ENCODE data around the gene AP1S1.

AP1S1 gene

DNA sequence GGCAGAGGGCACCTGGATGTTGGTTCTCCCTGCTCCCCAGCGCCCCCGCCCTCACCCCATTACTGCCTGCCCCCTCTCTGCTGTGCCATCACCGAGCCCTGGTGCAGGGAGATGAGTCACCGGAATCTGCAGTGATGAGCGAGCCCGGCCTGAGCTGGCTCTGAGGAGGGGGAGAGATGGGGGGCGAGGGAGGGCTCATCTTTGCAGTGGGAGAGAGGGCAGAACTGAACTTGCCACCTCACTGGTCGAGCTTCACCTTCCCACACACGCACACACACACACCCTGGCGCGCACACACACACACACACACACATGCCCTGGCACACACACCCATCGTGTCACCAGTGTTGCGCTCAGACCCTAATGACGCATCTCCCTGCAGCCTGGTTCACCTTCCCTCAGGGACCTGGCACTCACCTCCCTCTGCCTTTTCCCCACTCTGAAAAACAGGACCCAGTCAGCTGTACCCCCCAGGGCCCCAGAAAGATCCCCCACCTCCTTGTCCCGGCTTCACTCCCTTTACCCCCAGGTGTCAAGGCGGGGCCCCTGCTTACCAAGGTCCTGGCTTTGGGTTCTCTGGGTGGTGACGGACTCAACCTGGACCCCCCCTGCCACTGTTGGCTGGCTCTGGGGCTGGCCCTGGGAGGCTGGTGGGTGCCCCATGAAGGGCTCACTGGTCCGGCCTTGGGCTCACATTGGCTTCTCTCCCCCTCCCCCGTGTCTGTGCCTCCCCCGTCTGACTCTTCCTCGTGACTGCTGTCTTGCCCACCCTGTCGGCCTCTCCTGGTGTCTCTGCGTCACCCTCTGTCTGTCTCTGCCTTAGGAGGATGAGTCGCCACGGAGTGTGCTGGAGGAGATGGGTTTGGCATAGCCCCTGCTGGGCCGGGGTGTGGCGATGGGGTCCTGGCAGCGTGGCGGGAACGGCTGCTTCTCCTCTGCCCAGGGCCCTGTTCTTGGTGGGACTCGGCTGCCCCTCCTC, 5.7 kb downstream of the AP1S1 start:
- no peak for DNase-seq (ENCODE audit: low read depth)

GRCh38 chr7:101160910-101161309, 6.6 kb downstream of the AP1S1 start:
- DNase-seq (ENCODE audit: low read depth) = no peak

- DNase-seq (ENCODE audit: low read depth) = no peak
Observed at GRCh38 chr7:101161692-101162471, 7.6 kb downstream of the AP1S1 start.

- DNase-seq (ENCODE audit: low read depth) = no peak
Observed at GRCh38 chr7:101162551-101163278, 8.4 kb downstream of the AP1S1 start.

GRCh38 chr7:101163279-101164070, 9.2 kb downstream of the AP1S1 start:
- no peak for DNase-seq (ENCODE audit: low read depth)

GRCh38 chr7:101164071-101164840, 10.0 kb downstream of the AP1S1 start:
- DNase-seq (ENCODE audit: low read depth) = no peak

- DNase-seq (ENCODE audit: low read depth) = no peak
Observed at GRCh38 chr7:101165075-101165957, 11.0 kb downstream of the AP1S1 start, which contains the start of gene VGF. Gene VGF (minus strand): TSS chr7:101165569. CDS start chr7:101164843, 726 bp downstream.

DNA sequence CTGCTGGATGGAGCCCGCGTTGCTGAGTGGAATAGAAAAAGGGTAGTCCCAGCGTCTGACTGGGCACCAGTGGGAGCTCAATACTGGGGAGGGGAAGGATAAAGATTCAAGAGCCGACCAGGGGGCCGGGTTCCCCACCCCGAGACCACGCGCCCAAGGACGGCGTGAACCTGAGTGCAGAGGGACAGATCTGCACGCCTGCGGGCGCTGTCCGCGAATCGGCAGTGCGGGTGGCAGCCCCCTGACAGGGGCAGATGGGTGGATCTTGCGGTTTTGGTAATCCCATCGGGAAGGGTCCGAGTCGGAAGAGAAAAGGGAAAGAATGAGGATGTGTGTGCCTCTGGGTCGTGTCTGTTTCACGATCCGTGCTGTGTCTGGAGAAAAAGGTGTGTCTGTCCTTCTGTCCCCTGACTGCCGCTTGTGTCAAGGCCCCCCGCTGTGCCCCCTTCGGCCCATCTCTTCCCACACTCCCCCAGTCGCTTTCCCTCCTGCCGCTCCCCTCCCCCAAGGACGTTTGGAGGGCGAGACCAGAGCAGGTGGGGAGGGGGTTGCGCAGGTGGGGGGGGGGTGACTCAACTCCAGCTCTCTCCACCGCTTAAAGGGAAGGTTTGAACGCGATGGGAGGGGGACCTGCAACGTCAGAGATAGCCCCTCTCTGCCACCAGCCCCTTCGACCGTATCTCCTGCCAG, 11.8 kb downstream of the AP1S1 start:
- DNase-seq (ENCODE audit: low read depth) = no peak

- no peak for DNase-seq (ENCODE audit: low read depth)
Observed at GRCh38 chr7:101166648-101166908, 12.3 kb downstream of the AP1S1 start.

GRCh38 chr7:101166909-101167644, 12.8 kb downstream of the AP1S1 start:
- DNase-seq (ENCODE audit: low read depth) = no peak

- no peak for DNase-seq (ENCODE audit: low read depth)
Observed at GRCh38 chr7:101167645-101168411, 13.6 kb downstream of the AP1S1 start.

DNA sequence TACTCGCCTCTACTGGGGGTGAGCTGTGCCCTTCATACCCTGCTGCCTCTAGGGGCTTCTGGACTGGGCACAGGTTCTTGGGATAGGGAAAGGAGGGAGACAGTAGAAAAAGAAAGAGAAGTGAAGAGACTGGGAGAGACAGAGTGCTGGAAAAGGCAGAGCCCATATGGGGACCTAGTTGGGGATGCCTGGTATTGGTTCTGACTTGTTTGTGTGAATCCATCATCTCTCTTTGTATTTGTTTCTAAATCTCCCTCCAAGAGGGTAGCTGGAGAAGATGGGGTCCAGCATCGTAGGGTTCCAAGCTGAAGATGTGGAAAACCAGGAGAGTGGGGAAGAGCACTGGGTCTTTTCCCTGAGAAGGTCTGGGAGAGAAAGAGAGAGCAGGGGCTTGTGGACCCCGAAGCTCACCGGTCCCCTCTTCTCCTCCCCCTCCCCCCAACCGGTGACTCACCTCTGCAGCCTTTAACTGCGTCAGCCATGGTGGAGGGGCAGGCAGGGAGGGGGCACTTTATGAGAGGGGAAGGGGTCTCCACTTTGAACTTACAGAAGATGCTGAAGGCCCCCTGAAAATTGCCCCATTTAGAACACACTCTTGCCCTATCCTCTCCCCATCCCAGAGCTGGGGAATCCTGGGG, 14.3 kb downstream of the AP1S1 start:
- DNase-seq (ENCODE audit: low read depth) = no peak

- no peak for DNase-seq (ENCODE audit: low read depth)
Observed at GRCh38 chr7:101169110-101169837, 15.0 kb downstream of the AP1S1 start.

DNA sequence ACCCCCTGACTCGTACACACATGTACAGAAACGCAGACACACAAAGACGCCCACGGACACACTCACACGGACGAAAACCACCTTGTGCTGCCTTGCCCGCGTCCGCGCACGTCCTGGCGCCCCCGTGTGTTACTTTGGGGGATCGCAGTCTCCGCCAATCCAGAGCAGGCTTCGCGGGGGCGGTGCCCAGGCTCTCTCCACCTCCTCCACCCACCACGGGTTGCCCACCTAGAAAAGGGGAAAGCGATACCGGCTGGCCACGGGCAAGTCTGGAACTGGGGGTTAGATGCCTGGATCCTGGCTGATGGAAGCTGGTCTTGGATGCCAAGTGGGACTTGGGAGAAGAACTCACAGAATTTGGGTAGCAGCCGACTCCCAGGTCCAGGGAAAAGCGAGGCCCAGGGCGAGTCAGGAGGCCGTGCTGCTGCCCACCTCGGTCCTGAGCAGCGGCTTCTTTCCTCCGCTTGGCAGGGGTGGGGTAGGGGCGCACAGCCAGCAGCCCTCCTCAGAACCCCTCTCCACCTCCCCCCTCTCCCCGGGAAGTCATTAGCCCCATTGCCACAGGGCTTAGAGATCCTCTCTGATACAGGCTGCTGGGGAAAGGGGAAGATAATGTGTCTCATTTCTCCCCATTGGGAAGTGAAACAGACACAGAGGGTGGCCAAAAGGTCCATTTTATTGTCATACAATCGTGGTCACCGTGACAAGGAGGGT, 15.7 kb downstream of the AP1S1 start:
- no peak for DNase-seq (ENCODE audit: low read depth)

DNA sequence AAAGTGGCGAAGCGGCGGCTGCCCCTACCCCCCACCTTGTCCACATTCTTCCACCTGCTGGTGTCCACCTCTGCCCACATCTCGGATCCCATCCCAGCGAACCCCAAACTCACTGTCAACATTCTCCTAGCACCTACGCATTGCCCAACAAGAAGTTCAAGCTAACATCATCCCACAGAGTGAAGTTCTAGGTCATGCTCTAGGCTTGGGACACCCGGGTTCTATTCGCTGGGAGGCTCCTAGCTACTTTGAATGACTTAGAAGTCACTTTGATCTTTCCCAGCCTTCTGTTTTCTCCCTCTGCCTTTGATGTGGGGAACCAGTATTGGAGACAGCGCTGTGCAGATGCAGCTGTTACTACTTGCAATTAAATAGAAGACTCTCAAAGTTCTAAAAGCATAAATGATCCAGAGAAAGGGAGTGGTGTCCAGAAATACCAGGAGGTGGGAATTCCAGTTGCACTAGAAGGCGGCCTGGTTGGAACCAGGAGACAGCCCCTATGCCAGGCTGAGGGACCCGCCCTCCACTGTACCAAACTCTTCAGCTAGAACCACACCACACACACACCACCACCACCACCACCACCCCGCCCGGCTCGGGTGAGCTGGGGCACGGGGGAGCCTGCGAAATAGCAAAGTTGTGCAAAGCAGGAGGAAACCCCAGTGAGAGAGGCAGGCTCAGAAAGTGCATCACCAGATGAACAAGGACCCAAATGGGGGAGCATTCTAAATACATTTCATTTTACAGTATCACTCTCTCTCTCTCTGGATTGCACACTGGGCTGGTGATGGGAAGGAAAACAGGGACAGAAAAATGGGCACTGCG, 16.6 kb downstream of the AP1S1 start:
- DNase-seq (ENCODE audit: low read depth) = no peak
